Hematopoietic multipotent progenitor cell treated with erythropoietin and hydrocortisone succinate and interleukin-3 and kit ligand, for 8 days (in vitro differentiated cells): Measurements from ENCODE around the gene PPP1R12A.

Experiments used
- DNase-seq: peaks from one replicate; pipeline ENCODE4 v3.0.0-alpha.2; 2015

Gene PPP1R12A

GRCh38 chr12:79763766-79764452 is 171.0 kb downstream of the PPP1R12A start:
- DNase-seq = no peak

GRCh38 chr12:79761341-79761740 is 173.6 kb downstream of the PPP1R12A start:
- no peak for DNase-seq

GRCh38 chr12:79747274-79747673 is 187.6 kb downstream of the PPP1R12A start:
- no peak for DNase-seq

GRCh38 chr12:79737875-79738718 is 196.8 kb downstream of the PPP1R12A start:
- DNase-seq = peak; percentile 71

- no peak for DNase-seq
Measured at GRCh38 chr12:79732638-79733037, 202.3 kb downstream of the PPP1R12A start.

GRCh38 chr12:79725987-79726386 is 208.9 kb downstream of the PPP1R12A start:
- DNase-seq = no peak
